OCI-LY3 (cell line): ENCODE results near the gene TRIM8.

Source experiments
- H2AFZ ChIP-seq: fragments of 200-600, 300-600 bp; shearing (Covaris generic); 2 replicates; pipeline ENCODE4 v1.6.0; 2014; ENCODE audit warnings: antibody characterized with exemption, low read depth, low read length
- H3K27ac ChIP-seq: fragments of 200-600, 300-600 bp; sonication (generic); 2 replicates; pipeline ENCODE4 v1.5.1; 2014; ENCODE audit warnings: mild to moderate bottlenecking, low read length, moderate library complexity, mixed read lengths
- H3K27me3 ChIP-seq: fragments of 200-600, 300-600 bp; sonication (generic); 2 replicates; pipeline ENCODE4 v1.6.1; 2014; ENCODE audit warnings: low read depth, low read length, mixed read lengths
- H3K36me3 ChIP-seq: fragments of 200-600, 300-600 bp; sonication (generic); replicated peaks from 2 replicates; pipeline ENCODE3; 2014; ENCODE audit warnings: low read depth, low read length, mixed read lengths
- H3K4me1 ChIP-seq: fragments of 300-600, 200-600 bp; sonication (generic); 2 replicates; pipeline ENCODE4 v1.6.1; 2014; ENCODE audit warnings: low read length, mixed read lengths
- H3K4me2 ChIP-seq: fragments of 200-600, 300-600 bp; sonication (generic); 2 replicates; pipeline ENCODE4 v1.6.1; 2014; ENCODE audit warnings: low read length, mixed read lengths
- H3K4me3 ChIP-seq: fragments of 300-600, 200-600 bp; sonication (generic); 2 replicates; pipeline ENCODE4 v1.5.1; 2014; ENCODE audit warnings: antibody characterized with exemption, mild to moderate bottlenecking, low read length, moderate library complexity
- H3K79me2 ChIP-seq: fragments of 300-600, 200-600 bp; shearing (Covaris generic); 2 replicates; pipeline ENCODE4 v1.6.1; 2014; ENCODE audit warnings: mild to moderate bottlenecking, low read length, mixed read lengths
- H3K9ac ChIP-seq: fragments of 300-600, 200-600 bp; shearing (Covaris generic); 2 replicates; pipeline ENCODE4 v1.6.0; 2014; ENCODE audit warnings: mild to moderate bottlenecking, low read length, moderate library complexity
- H3K9me3 ChIP-seq: fragments of 200-600, 300-600 bp; shearing (Covaris generic); 2 replicates; pipeline ENCODE4 v1.6.1; 2014; ENCODE audit warnings: low read length, mixed read lengths; ENCODE audit not compliant: insufficient read depth
- H4K20me1 ChIP-seq: fragments of 200-600, 300-600 bp; sonication (generic); 2 replicates; pipeline ENCODE4 v1.6.1; 2016; ENCODE audit warnings: low read length, mixed read lengths; ENCODE audit not compliant: insufficient read depth
- EZH2phosphoT487 ChIP-seq: fragments of 200-600 bp; shearing (Covaris generic); IDR thresholded peaks from 2 replicates; pipeline ENCODE4 v1.6.1; 2018; ENCODE audit warnings: antibody characterized with exemption, mixed run types, low read depth
- TF ChIP-seq, protein P1 (sequence below): fragments of 200-600, 300-600 bp; sonication (generic); IDR thresholded peaks from 2 replicates; pipeline ENCODE4 v1.5.1; 2014; ENCODE audit warnings: antibody characterized with exemption, low read length, low read depth

Gene TRIM8

GRCh38 chr10:102619281-102619981, 24.8 kb upstream of the TRIM8 start:
- Histone ChIP-seq H2AFZ (no peak overlapping the region), H3K27ac (no peak overlapping the region)

DNA sequence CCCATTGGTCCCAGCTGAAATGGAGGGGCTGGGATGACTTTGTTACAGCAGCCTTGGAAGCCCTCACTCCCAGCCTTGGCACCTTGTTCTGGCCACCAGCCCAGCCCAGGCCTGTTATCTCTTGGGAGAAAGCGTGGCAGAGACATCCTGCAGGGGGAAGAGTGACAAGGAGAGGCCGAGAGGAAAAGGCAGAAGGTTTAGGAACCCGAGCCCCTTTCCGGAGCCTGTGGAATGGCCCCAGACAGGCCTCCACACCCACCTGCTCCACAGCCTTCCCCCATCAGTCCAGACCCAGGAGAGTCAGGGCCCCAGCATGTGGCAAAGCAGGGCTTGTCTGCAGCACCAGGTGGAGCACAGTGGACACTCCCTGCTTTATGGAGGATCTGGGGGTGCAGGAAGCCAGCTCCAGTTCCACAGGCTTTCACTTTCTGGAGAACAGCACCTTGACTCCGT, 24.1 kb upstream of the TRIM8 start:
- Histone ChIP-seq H3K27me3 (no peaks in the 10 kb centered on the region), H3K27ac (no peak overlapping the region), H3K4me2 (no peak overlapping the region), H3K4me1 (peaks cover 18% of the 10 kb centered on the region), H3K4me3 (no peak overlapping the region), H3K36me3 (no peaks in the 10 kb centered on the region), H3K79me2 (no peaks in the 10 kb centered on the region), H4K20me1 (no peaks in the 10 kb centered on the region), H2AFZ (no peak overlapping the region), H3K9me3 (no peaks in the 10 kb centered on the region), H3K9ac (no peak overlapping the region)
- TF ChIP-seq, protein P1, sequence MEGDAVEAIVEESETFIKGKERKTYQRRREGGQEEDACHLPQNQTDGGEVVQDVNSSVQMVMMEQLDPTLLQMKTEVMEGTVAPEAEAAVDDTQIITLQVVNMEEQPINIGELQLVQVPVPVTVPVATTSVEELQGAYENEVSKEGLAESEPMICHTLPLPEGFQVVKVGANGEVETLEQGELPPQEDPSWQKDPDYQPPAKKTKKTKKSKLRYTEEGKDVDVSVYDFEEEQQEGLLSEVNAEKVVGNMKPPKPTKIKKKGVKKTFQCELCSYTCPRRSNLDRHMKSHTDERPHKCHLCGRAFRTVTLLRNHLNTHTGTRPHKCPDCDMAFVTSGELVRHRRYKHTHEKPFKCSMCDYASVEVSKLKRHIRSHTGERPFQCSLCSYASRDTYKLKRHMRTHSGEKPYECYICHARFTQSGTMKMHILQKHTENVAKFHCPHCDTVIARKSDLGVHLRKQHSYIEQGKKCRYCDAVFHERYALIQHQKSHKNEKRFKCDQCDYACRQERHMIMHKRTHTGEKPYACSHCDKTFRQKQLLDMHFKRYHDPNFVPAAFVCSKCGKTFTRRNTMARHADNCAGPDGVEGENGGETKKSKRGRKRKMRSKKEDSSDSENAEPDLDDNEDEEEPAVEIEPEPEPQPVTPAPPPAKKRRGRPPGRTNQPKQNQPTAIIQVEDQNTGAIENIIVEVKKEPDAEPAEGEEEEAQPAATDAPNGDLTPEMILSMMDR = no peak
- no peak for TF ChIP-seq EZH2phosphoT487

More at GRCh38 chr10:102619281-102619981, 24.8 kb upstream of the TRIM8 start:
- TF ChIP-seq, protein P1 = no peak
- TF ChIP-seq EZH2phosphoT487 = no peak
- no peak overlapping the region for H3K9ac ChIP-seq
- H3K4me1 ChIP-seq = peaks cover 18% of the 10 kb centered on the region
- no peak overlapping the region for H3K4me2 ChIP-seq
- no peak overlapping the region for H3K4me3 ChIP-seq
- H3K79me2 ChIP-seq = no peaks in the 10 kb centered on the region
- no peaks in the 10 kb centered on the region for H4K20me1 ChIP-seq
- no peaks in the 10 kb centered on the region for H3K36me3 ChIP-seq
- no peaks in the 10 kb centered on the region for H3K9me3 ChIP-seq
- H3K27me3 ChIP-seq = no peaks in the 10 kb centered on the region

DNA sequence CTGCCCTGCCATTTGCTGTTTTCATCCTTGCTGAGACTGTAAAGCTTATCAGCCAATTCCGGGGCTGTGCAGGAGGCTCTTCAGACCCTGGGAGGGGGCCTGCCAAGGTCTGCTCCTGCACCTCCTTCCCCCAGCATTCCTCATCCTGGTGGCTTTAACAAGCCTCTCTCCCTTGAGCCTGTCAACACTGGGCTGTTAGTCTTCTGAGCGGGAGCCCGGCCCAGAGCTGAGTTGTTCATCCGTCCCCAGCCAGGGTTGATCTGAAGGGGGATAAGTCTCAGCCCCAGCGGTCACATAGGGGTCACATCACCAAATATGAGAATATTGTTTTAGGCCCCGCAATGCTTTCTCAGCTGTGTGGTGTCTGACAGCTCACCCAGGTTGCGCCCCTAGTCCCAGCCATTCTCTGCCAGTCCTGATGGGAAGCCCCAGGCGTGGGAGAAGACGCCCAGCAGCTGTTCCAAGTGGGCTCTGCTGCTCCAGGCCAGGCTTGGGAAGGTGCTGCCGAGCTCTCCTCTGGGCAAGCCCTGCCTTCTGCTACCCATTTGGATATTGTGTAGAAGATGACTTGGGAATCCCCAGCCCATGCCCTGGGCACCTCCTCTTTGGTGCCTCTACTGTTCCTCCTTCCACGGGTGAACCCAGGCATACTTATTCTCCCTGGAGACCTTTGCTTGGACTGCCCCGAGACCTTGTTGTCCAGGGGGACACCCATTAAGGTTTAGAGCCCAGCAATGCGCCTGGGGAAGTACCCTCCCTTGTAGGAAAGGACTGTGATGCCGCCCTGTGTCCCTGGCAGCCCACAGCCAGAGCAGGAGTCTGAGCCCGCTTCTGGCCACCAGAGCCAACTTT, 23.5 kb upstream of the TRIM8 start:
- Histone ChIP-seq H3K36me3 (no peaks in the 10 kb centered on the region), H3K9ac (no peak overlapping the region), H3K4me1 (peaks cover 17% of the 10 kb centered on the region), H2AFZ (no peak overlapping the region), H3K4me3 (no peak overlapping the region), H3K27ac (no peak overlapping the region), H3K27me3 (no peaks in the 10 kb centered on the region), H4K20me1 (no peaks in the 10 kb centered on the region), H3K79me2 (no peaks in the 10 kb centered on the region), H3K9me3 (no peaks in the 10 kb centered on the region), H3K4me2 (no peak overlapping the region)
- no peak for TF ChIP-seq EZH2phosphoT487
- TF ChIP-seq, protein P1 = no peak
